ENCODE measurements around the gene LIPT1.
"Not testable (repeated sequence)": the region's sequence is repeated elsewhere in the genome, so short reads cannot be mapped to it uniquely, and the experiment has no call there.

The LIPT1 gene

GRCh38 chr2:99180755-99181623 lies 26.2 kb downstream of the LIPT1 start, which contains the start of the genes MITD1 and MRPL30:
MITD1 (minus strand) TSS chr2:99181058; CDS start chr2:99180981, 77 bp downstream.
MRPL30 (plus strand) TSS chr2:99181184; CDS start chr2:99186204, 5,020 bp downstream.
- peak; percentile 75 for DNase-seq

- DNase-seq: no peak
Observed at GRCh38 chr2:99181624-99182000, 26.8 kb downstream of the LIPT1 start.

- DNase-seq: peak; percentile 25
Observed at GRCh38 chr2:99183025-99183424, 28.3 kb downstream of the LIPT1 start.

- DNase-seq: no peak
Observed at GRCh38 chr2:99184811-99185210, 30.0 kb downstream of the LIPT1 start.

GRCh38 chr2:99187011-99187410 lies 32.2 kb downstream of the LIPT1 start:
- no peak for DNase-seq

- DNase-seq: no peak
Observed at GRCh38 chr2:99188357-99188756, 33.6 kb downstream of the LIPT1 start.

DNA sequence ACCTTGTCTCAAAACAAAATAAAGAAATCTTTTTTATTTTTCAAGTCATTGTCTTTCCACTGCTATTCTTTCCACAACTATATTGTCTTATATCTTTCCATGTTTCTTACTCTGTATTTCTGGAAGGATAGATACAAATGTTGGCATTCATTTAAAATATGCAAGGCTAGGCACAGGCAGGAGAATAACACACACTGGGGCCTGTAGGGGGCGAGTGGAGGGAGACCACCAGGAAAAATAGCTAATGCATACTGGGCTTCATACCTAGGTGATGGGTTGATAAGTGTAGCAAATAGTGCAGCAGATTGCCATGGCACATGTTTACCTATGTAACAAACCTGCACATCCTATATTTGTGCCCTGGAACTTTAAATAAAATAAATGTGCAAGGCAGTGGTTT lies 35.8 kb downstream of the LIPT1 start:
- DNase-seq: no peak

DNA sequence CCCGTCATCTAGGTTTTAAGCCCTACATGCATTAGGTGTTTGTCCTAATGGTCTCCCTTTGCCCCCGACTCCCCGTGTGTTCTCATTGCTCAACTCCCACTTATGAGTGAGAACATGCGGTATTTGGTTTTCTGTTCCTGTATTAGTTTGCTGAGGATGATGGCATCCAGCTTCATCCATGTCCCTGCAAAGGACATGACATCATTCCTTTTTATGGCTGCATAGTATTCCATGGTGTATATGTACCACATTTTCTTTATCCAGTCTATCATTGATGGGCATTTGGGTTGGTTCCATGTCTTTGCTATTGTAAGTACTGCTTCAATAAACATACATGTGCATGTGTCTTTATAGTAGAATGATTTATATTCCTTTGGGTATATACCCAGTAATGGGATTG lies 37.6 kb downstream of the LIPT1 start:
- not testable (repeated sequence) for DNase-seq

GRCh38 chr2:99198103-99198841 lies 43.5 kb downstream of the LIPT1 start:
- no peak for DNase-seq

- no peak for DNase-seq
Observed at GRCh38 chr2:99200076-99200800, 45.5 kb downstream of the LIPT1 start.

DNA sequence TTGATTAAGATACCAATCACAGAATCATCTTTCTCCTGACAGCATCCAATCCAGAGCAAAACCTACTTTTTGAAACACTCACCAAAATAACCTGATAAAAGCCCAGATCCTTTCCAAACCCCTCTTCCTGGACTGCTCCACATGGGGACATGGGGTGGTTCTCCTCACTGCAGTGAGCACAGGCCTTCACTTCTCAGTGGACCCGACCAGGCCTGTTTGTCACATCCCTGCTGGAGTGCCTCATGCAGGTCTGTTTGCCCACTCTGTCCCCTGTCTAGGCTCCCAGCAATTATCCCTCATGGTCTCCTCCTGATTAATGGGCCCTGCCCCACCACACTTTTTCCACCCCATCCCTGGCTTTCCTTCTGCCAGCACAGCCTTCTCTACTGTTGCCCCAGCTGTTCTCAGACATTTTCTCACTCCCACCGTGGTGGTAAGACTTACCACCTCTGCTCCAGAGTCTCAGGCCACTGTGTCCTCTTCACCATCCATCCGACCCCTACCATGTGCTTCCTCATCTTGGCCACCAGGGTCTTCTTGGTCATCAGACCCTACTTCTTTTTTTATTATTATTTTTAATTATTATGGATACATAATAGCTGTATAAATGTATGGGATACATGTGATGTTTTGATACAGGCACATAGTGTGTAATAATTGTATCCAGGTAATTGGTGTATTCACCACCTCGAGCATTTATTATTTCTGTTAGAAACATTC lies 47.4 kb downstream of the LIPT1 start:
- no peak for DNase-seq

- DNase-seq: no peak
Observed at GRCh38 chr2:99205491-99205890, 50.7 kb downstream of the LIPT1 start.
